ENCODE measurements around the gene LRRC8A.

DNA sequence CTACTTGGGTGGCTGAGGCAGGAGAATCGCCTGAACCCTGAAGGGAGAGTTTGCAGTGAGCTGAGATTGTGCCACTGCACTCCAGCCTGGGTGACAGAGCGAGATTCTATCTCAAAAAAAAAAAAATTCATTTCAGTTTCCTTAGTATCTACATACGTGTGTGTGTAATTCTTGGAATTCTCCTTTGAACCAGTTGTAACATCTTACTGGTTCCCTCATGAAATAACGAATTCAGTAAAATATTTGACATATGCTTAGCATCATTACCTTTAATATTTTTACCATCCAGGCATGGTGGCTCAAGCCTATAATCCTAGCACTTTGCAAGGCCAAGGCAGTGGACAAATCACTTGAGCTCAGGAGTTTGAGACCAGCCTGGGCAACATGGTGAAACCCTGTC, 47.6 kb downstream of the LRRC8A start:
- no peak for TF ChIP-seq ATF3 (IDR thresholded peaks at IDR 0.05; ENCODE audit: insufficient read depth, low read depth, low read length)
- no peak for TF ChIP-seq EP300 (IDR thresholded peaks at IDR 0.05; ENCODE audit: borderline replicate concordance in 1 of 2, low read depth in 2 of 2, low read length in 2 of 2)
- TF ChIP-seq CREB1 (IDR thresholded peaks at IDR 0.05): no peak
- TF ChIP-seq RBBP5 (IDR thresholded peaks at IDR 0.05; ENCODE audit: borderline replicate concordance, low read depth, low read length): no peak
- TF ChIP-seq CBX5 (IDR thresholded peaks at IDR 0.05; ENCODE audit: low read depth, low read length): no peak
